HCT116 (cell line): ENCODE measurements around the gene TIE1. TPM values are rescaled to one million over a fixed set of nuclear protein-coding genes. Genes with fewer than 3 reads are reported as not detected.
A peak's percentile ranks its signal among the peaks of the same experiment; 100 is the strongest.

Experiments
- ATAC-seq: fragments of 200-7000 bp; cut with Tn5 transposase; 2 replicates; pipeline ENCODE4 v1.9.1; 2020; ENCODE audit warnings: mild to moderate bottlenecking, moderate library complexity
- BruUV-seq: library from RNA; stranded (reverse); fragments of 400-500 nt; replicated peaks from 2 replicates; lab custom pipeline; 2021; lab: Mats Ljungman, UMichigan
- CTCF ChIA-PET: fragments of 300-600 bp; sonication (Branson Sonifier 250); formaldehyde crosslinking; loops from one replicate; lab custom pipeline; 2021; ENCODE audit warnings: antibody characterized with exemption; lab: Charles Lee
- POLR2A ChIA-PET: fragments of 300-600, 350-600 bp; sonication (Branson Sonifier 250); formaldehyde crosslinking; loops from one replicate; lab custom pipeline; 2021; ENCODE audit warnings: antibody characterized with exemption; lab: Charles Lee
- RAD21 ChIA-PET, 2 experiments: fragments of 300-600 bp; sonication (Branson Sonifier 250); formaldehyde crosslinking; loops; one replicate each; lab custom pipeline; 2023; ENCODE audit warnings: low total read pairs in 2 of 2; ENCODE audit not compliant: uncharacterized antibody in 2 of 2, unreplicated experiment in 2 of 2, low non-redundant PET in 1 of 2; lab: Charles Lee
- DNase-seq: peaks from one replicate; pipeline ENCODE4 v3.0.0-alpha.2; 2010; ENCODE audit warnings: low read depth, low spot score
- H2AFZ ChIP-seq: fragments of 200-600 bp; shearing (Covaris generic), sonication (generic); 2 replicates; pipeline ENCODE4 v1.6.1; 2017; ENCODE audit warnings: low read depth, mixed run types, mixed read lengths, antibody characterized with exemption, low read length; ENCODE audit not compliant: poor library complexity, severe bottlenecking
- H3K27ac ChIP-seq: 2 replicates; pipeline ENCODE4 v1.5.1; 2012; ENCODE audit warnings: low read depth, low read length
- H3K27me3 ChIP-seq: fragments of 200-600 bp; sonication (generic); 2 replicates; pipeline ENCODE4 v1.6.1; 2016; ENCODE audit warnings: mixed run types, low read length, mixed read lengths; ENCODE audit not compliant: insufficient read depth
- H3K36me3 ChIP-seq, 2 experiments: fragments of 200-500 bp in 1 of 2; fragments of 200-600 bp in 1 of 2; sonication (Bioruptor generic) in 1 of 2; sonication (generic) in 1 of 2; 2 replicates each; pipeline versions ENCODE4 v1.5.1 to v1.6.1; 2014 to 2016; ENCODE audit warnings: low read length in 2 of 2, inconsistent platforms in 1 of 2, mixed read lengths in 1 of 2, mixed run types in 1 of 2; ENCODE audit not compliant: insufficient read depth in 2 of 2, control insufficient read depth in 1 of 2
- H3K4me1 ChIP-seq, 2 experiments: fragments of 200-600 bp in 1 of 2; sonication (generic) in 1 of 2; 2 replicates each; pipeline versions ENCODE4 v1.5.1 to v1.6.1; 2012 to 2017; ENCODE audit warnings: low read length in 2 of 2, inconsistent platforms in 1 of 2, mild to moderate bottlenecking in 1 of 2, mixed read lengths in 1 of 2, mixed run types in 1 of 2, moderate library complexity in 1 of 2; ENCODE audit not compliant: insufficient read depth in 2 of 2, control insufficient read depth in 1 of 2
- H3K4me2 ChIP-seq: fragments of 200-600 bp; sonication (generic); 2 replicates; pipeline ENCODE4 v1.6.1; 2017; ENCODE audit warnings: mixed run types, low read length, mixed read lengths
- H3K4me3 ChIP-seq, 2 experiments: fragments of 200-600 bp in 1 of 2; sonication (generic) in 1 of 2; replicated peaks in 1 of 2; 2 replicates each; pipeline ENCODE4 v1.5.1; 2011 to 2016; ENCODE audit warnings: low read length in 2 of 2, control low read depth in 1 of 2, low read depth in 1 of 2, mild to moderate bottlenecking in 1 of 2, mixed read lengths in 1 of 2, mixed run types in 1 of 2
- H3K79me2 ChIP-seq: fragments of 200-600 bp; sonication (generic); 2 replicates; pipeline ENCODE4 v1.6.1; 2017; ENCODE audit warnings: mild to moderate bottlenecking, mixed run types, low read length, moderate library complexity, mixed read lengths; ENCODE audit not compliant: insufficient read depth
- H3K9ac ChIP-seq: fragments of 200-600 bp; sonication (generic); 2 replicates; pipeline ENCODE4 v1.6.1; 2016; ENCODE audit warnings: low read length, mixed read lengths
- H3K9me2 ChIP-seq: fragments of 200-600 bp; sonication (generic), shearing (Covaris generic); 2 replicates; pipeline ENCODE4 v1.6.1; 2017; ENCODE audit warnings: mixed run types, mild to moderate bottlenecking, moderate library complexity; ENCODE audit not compliant: insufficient read depth
- H3K9me3 ChIP-seq, 2 experiments: fragments of 200-500 bp in 1 of 2; fragments of 200-600 bp in 1 of 2; sonication (Bioruptor generic) in 1 of 2; sonication (generic) in 1 of 2; 2 replicates each; pipeline ENCODE4 v1.6.1; 2014 to 2017; ENCODE audit warnings: low read length in 2 of 2, mixed read lengths in 2 of 2, inconsistent platforms in 1 of 2, low read depth in 1 of 2, mild to moderate bottlenecking in 1 of 2, mixed run types in 1 of 2, moderate library complexity in 1 of 2; ENCODE audit not compliant: control insufficient read depth in 1 of 2, insufficient read depth in 1 of 2
- H4K20me1 ChIP-seq: fragments of 200-600 bp; sonication (generic), shearing (Covaris generic); 2 replicates; pipeline ENCODE4 v1.6.1; 2017; ENCODE audit warnings: mixed run types, mild to moderate bottlenecking, moderate library complexity; ENCODE audit not compliant: insufficient read depth
- ATF3 ChIP-seq: IDR thresholded peaks from 2 replicates; pipeline ENCODE4 v1.6.1; 2012
- CBX3 ChIP-seq: IDR thresholded peaks from 2 replicates; pipeline ENCODE4 v1.6.1; 2012; ENCODE audit warnings: low read depth
- CEBPB ChIP-seq: IDR thresholded peaks from 2 replicates; pipeline ENCODE4 v1.6.1; 2012; ENCODE audit warnings: low read depth
- EGR1 ChIP-seq: IDR thresholded peaks from 2 replicates; pipeline ENCODE4 v1.6.1; 2012; ENCODE audit warnings: low read depth
- EZH2 ChIP-seq: fragments of 200-600 bp; sonication (generic); IDR thresholded peaks from 2 replicates; pipeline ENCODE4 v1.6.1; 2017; ENCODE audit warnings: antibody characterized with exemption, mixed run types
- FOSL1 ChIP-seq: IDR thresholded peaks from 2 replicates; pipeline ENCODE4 v1.6.1; 2012; ENCODE audit warnings: low read depth
- JUND ChIP-seq: IDR thresholded peaks from 2 replicates; pipeline ENCODE4 v1.6.1; 2012
- MAX ChIP-seq: IDR thresholded peaks from 2 replicates; pipeline ENCODE4 v1.6.1; 2012
- RAD21 ChIP-seq: IDR thresholded peaks from 2 replicates; pipeline ENCODE4 v1.6.1; 2012; ENCODE audit warnings: low read depth, mild to moderate bottlenecking
- REST ChIP-seq: IDR thresholded peaks from 2 replicates; pipeline ENCODE4 v1.6.1; 2012; ENCODE audit warnings: low read depth
- SP1 ChIP-seq: IDR thresholded peaks from 2 replicates; pipeline ENCODE4 v1.6.1; 2012; ENCODE audit warnings: low read depth
- SRF ChIP-seq: IDR thresholded peaks from 2 replicates; pipeline ENCODE4 v1.6.1; 2012; ENCODE audit warnings: low read depth
- TCF7L2 ChIP-seq: IDR thresholded peaks from 2 replicates; pipeline ENCODE4 v1.7.0; 2011; ENCODE audit warnings: borderline replicate concordance, inconsistent platforms; ENCODE audit not compliant: insufficient read depth, insufficient read length; ENCODE audit errors: extremely low read depth
- YY1 ChIP-seq: IDR thresholded peaks from 2 replicates; pipeline ENCODE4 v1.6.1; 2011; ENCODE audit warnings: low read length, low read depth, moderate library complexity, mild to moderate bottlenecking; ENCODE audit not compliant: insufficient replicate concordance; ENCODE audit errors: extremely low read depth
- ZFX ChIP-seq: fragments of 450-650 bp; IDR thresholded peaks from 2 replicates; pipeline ENCODE4 v1.6.1; 2017
- intact Hi-C: fragments of 100-400 bp; cut with micrococcal nuclease; formaldehyde crosslinking; loops from 2 replicates; pipeline ENCODE4 v1.10.0; 2022
- total RNA-seq: library from RNA; stranded (reverse); gene quantifications from one replicate; pipeline ENCODE4 v1.2.1, GENCODE V29; 2021; ENCODE audit not compliant: unreplicated experiment

TIE1 gene
- total RNA-seq, 1 experiment from 2014 or later: not detected

DNA sequence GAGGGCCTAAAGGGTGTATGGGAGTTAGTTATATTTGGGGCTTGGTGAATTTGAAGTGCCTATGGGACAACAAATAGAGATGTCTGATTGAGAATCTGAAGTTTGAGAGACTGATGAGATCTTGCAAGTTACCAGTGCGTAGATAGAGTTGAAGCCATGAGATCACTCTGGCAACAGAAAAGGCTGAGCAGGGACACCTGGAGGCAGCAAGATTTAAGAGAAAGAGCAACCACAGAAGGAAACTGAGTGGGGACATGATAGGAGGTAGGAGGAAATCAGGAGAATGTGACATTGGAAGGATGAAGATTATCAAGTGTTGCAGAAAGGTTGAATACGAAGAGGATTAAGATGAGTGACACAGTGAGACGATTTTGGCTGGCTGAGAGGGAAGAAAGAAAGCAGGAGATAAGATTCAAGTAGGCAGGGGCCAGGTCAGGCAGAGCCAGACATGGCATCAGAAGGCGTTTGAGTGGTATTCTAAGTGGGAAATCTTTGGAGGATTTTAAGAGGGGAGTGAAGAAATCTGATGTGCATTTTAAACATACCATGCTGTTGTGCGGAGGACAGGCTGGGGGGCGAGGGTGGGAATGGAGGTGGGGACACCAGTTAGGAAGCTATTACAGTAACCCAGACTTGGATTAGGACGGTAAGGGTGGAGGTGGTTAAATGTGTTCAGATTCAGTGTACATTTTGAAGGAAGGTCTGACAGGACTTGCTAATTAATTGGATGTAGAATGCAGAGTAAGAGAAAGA lies 33.8 kb downstream of the TIE1 start:
- CTCF ChIA-PET: no interaction called here
- Histone ChIP-seq H3K27ac (no peak overlapping the region), H3K27me3 (no peaks in the 10 kb centered on the region)
- peak; percentile 21; the same call in 1 of the 2 replicates for TF ChIP-seq RAD21
- no peak for TF ChIP-seq SP1
- TF ChIP-seq, all 23 proteins: peak for 1
- no peaks in the 10 kb centered on the region for H3K36me3 ChIP-seq
- H3K4me1 ChIP-seq: peaks cover 9 to 14% of the 10 kb centered on the region in 2 experiments
- no peaks in the 10 kb centered on the region for H3K9me3 ChIP-seq
- no TSS peak for BruUV-seq
- ATAC-seq: no peak
- no peak overlapping the region for H2AFZ ChIP-seq
- no peaks in the 10 kb centered on the region for H3K9me2 ChIP-seq
- POLR2A ChIA-PET: no interaction called here
- intact Hi-C loops: no loop called here
- no peaks in the 10 kb centered on the region for H3K79me2 ChIP-seq
- H3K4me3 ChIP-seq: no peak overlapping the region
- H3K9ac ChIP-seq: no peak overlapping the region
- no peak overlapping the region for H3K4me2 ChIP-seq
- RAD21 ChIA-PET: no interaction called here
- DNase-seq: no peak
- no peaks in the 10 kb centered on the region for H4K20me1 ChIP-seq

DNA sequence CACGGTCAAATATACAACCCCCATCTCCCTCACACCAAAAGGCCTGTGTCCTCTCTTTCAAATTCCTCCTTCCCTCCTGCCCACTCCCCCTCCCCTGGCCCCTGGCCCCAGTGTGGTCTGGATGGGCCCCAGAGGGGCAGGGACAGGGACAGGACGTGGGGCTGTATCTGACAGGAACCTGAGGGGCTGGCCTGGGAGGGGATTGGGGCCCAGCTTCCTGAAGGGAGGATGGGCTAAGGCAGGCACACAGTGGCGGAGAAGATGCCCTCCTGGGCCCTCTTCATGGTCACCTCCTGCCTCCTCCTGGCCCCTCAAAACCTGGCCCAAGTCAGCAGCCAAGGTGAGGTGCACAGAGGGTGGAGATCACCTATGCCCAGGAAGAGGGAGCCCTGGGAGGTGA lies 36.8 kb downstream of the TIE1 start, which contains the start of gene MPL:
MPL (plus strand) TSS at position 231 of the 400 bp plus-strand sequence; CDS start at position 262, 31 bp downstream.
- ChIA-PET POLR2A (no interaction called here), CTCF (no interaction called here), RAD21 (no interaction called here)
- no peak for DNase-seq
- no peak for ATAC-seq
- H2AFZ ChIP-seq: no peak within 1 kb of the TSS
- no peaks in the 10 kb centered on the region for H3K79me2 ChIP-seq
- H3K9me3 ChIP-seq: no peaks in the 10 kb centered on the region
- intact Hi-C loops: no loop called here
- H3K4me1 ChIP-seq: no peaks in the 10 kb centered on the region
- no peak within 1 kb of the TSS for H3K4me3 ChIP-seq
- H3K36me3 ChIP-seq: no peaks in the 10 kb centered on the region
- no TSS peak for BruUV-seq
- H3K4me2 ChIP-seq: no peak within 1 kb of the TSS
- H4K20me1 ChIP-seq: no peaks in the 10 kb centered on the region
- H3K27me3 ChIP-seq: no peaks in the 10 kb centered on the region
- H3K27ac ChIP-seq: no peak within 1 kb of the TSS
- no peaks in the 10 kb centered on the region for H3K9me2 ChIP-seq
- no peak within 1 kb of the TSS for H3K9ac ChIP-seq
- TF ChIP-seq YY1: no peak
- TF ChIP-seq EZH2: no peak
- no peak for TF ChIP-seq SP1
- TF ChIP-seq MAX: no peak
- no peak for TF ChIP-seq CEBPB
- no peak for TF ChIP-seq JUND
- TF ChIP-seq FOSL1: no peak
- TF ChIP-seq ATF3: no peak
- no peak for TF ChIP-seq CBX3
- TF ChIP-seq EGR1: no peak
- no peak for TF ChIP-seq REST
- TF ChIP-seq ZFX: no peak
- no peak for TF ChIP-seq RAD21
- no peak for TF ChIP-seq SRF
- TF ChIP-seq TCF7L2: no peak
